IMR-90 (cell line): ENCODE measurements around the gene ST3GAL3.

Experiments used
- CEBPB ChIP-seq: IDR thresholded peaks from 2 replicates; pipeline ENCODE4 v1.6.1; 2012; ENCODE audit warnings: low read depth, low read length, improper control_type of control experiment
- CHD1 ChIP-seq: IDR thresholded peaks from 2 replicates; pipeline ENCODE4 v1.6.1; 2012; ENCODE audit warnings: low read depth, low read length, improper control_type of control experiment
- CTCF ChIP-seq: conservative IDR thresholded peaks from 2 replicates; pipeline ENCODE4 v1.5.1; 2012; ENCODE audit warnings: mild to moderate bottlenecking, low read depth, low read length, improper control_type of control experiment
- MAFK ChIP-seq: IDR thresholded peaks from 2 replicates; pipeline ENCODE4 v1.6.1; 2012; ENCODE audit warnings: low read depth, low read length, improper control_type of control experiment
- MXI1 ChIP-seq: IDR thresholded peaks from 2 replicates; pipeline ENCODE4 v1.6.1; 2012; ENCODE audit warnings: low read depth, mild to moderate bottlenecking, low read length, moderate library complexity, borderline replicate concordance
- NFE2L2 ChIP-seq: fragments of 150-350 bp; IDR thresholded peaks from 2 replicates; pipeline ENCODE4 v1.6.1; 2016; ENCODE audit warnings: low read depth, mild to moderate bottlenecking, low read length
- POLR2A ChIP-seq: IDR thresholded peaks from 2 replicates; pipeline ENCODE4 v1.6.1; 2012; ENCODE audit warnings: mild to moderate bottlenecking, low read depth, low read length
- RAD21 ChIP-seq: IDR thresholded peaks from 2 replicates; pipeline ENCODE4 v1.6.1; 2012; ENCODE audit warnings: low read length, improper control_type of control experiment
- RCOR1 ChIP-seq: IDR thresholded peaks from 2 replicates; pipeline ENCODE4 v1.6.1; 2012; ENCODE audit warnings: mild to moderate bottlenecking, low read length, improper control_type of control experiment; ENCODE audit not compliant: insufficient replicate concordance
- RFX5 ChIP-seq: IDR thresholded peaks from 2 replicates; pipeline ENCODE4 v1.8.0; 2012; ENCODE audit warnings: low read depth, mild to moderate bottlenecking, low read length, moderate library complexity
- SMC3 ChIP-seq: fragments of 150-350 bp; IDR thresholded peaks from 2 replicates; pipeline ENCODE4 v1.6.1; 2016; ENCODE audit warnings: low read depth, mild to moderate bottlenecking, antibody characterized with exemption, low read length, moderate library complexity
- TF ChIP-seq, protein P1 (sequence below): fragments of 150-350 bp; IDR thresholded peaks from 2 replicates; pipeline ENCODE4 v1.6.1; 2016; ENCODE audit warnings: low read depth, mild to moderate bottlenecking, low read length, moderate library complexity, borderline replicate concordance

- TF ChIP-seq RAD21 (peak; percentile 100), CTCF (peak; percentile 97), RFX5 (no peak), POLR2A (0 out of 2 replicates have a peak, but pooled peaks have one; percentile 46), MXI1 (no peak), SMC3 (peak; percentile 99), MAFK (no peak), CEBPB (no peak), RCOR1 (no peak), CHD1 (no peak), NFE2L2 (no peak)
- TF ChIP-seq, protein P1, sequence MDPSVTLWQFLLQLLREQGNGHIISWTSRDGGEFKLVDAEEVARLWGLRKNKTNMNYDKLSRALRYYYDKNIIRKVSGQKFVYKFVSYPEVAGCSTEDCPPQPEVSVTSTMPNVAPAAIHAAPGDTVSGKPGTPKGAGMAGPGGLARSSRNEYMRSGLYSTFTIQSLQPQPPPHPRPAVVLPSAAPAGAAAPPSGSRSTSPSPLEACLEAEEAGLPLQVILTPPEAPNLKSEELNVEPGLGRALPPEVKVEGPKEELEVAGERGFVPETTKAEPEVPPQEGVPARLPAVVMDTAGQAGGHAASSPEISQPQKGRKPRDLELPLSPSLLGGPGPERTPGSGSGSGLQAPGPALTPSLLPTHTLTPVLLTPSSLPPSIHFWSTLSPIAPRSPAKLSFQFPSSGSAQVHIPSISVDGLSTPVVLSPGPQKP: no peak
Measured at GRCh38 chr1:43763497-43763973, 56.2 kb downstream of the ST3GAL3 start.
